IgD-negative memory B cell (primary cell): ENCODE data around the gene DLL1. TPM values are rescaled to one million over a fixed set of nuclear protein-coding genes. Genes with fewer than 3 reads are reported as not detected.

Source experiments
- H3K27ac Mint-ChIP-seq, 3 donors: one replicate each; pipeline ENCODE4 v1.8.0; 2020 to 2022; ENCODE audit warnings: mild to moderate bottlenecking in 3 of 3, mixed read lengths in 3 of 3, moderate library complexity in 1 of 3
- H3K27me3 Mint-ChIP-seq: one replicate; pipeline ENCODE4 v1.8.0; 2021; ENCODE audit warnings: mixed read lengths
- H3K36me3 Mint-ChIP-seq: one replicate; pipeline ENCODE4 v1.8.0; 2020; ENCODE audit warnings: mild to moderate bottlenecking, mixed read lengths
- H3K4me1 Mint-ChIP-seq, 3 donors: one replicate each; pipeline ENCODE4 v1.8.0; 2020 to 2022; ENCODE audit warnings: mixed read lengths in 3 of 3, mild to moderate bottlenecking in 1 of 3
- H3K4me3 Mint-ChIP-seq, 4 donors: one replicate each; pipeline ENCODE4 v1.8.0; 2020 to 2022; ENCODE audit warnings: mild to moderate bottlenecking in 4 of 4, mixed read lengths in 4 of 4, moderate library complexity in 3 of 4
- H3K9me3 Mint-ChIP-seq, 3 donors: one replicate each; pipeline ENCODE4 v1.8.0; 2020 to 2021; ENCODE audit warnings: mixed read lengths in 3 of 3, mild to moderate bottlenecking in 1 of 3
- polyA plus RNA-seq: library from polyadenylated mRNA; unstranded; fragments of 300-500 nt; fragmentation: Illumina TruSeq; gene quantifications from one replicate; pipeline ENCODE4 v1.2.3, GENCODE V29; 2021

The DLL1 gene
- polyA plus RNA-seq, 1 donor from 2014 or later: 0.10 TPM

DNA sequence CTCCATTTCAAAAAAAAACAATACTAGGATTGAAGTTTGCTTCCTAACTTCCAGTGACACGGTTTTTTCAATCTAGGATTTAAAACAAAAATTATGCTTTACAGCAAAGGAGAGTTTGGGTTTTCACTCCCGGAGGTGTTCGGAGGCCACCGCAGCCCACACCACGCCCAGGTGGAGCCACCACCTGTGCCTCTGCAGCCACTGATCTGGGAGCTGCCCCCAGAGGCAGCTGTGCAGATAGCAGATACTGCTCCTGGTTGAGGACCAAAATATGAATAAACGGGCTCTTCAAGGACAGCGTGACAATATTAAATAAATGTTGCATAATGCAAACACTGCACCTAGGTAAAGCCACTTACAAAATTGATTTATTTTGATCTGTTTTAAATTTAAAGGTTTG, 30.2 kb downstream of the DLL1 start:
- no peak overlapping the region for H3K27ac Mint-ChIP-seq
- H3K9me3 Mint-ChIP-seq: no peaks in the 10 kb centered on the region
- H3K4me1 Mint-ChIP-seq: no peaks in the 10 kb centered on the region
- peaks cover 17% of the 10 kb centered on the region for H3K27me3 Mint-ChIP-seq
- H3K36me3 Mint-ChIP-seq: no peaks in the 10 kb centered on the region
- no peak overlapping the region for H3K4me3 Mint-ChIP-seq

- H3K27me3 Mint-ChIP-seq: peaks cover 27% of the 10 kb centered on the region
- no peak overlapping the region for H3K27ac Mint-ChIP-seq
- peaks cover 0 to 2% (median 0%) of the 10 kb centered on the region in 3 donors for H3K4me1 Mint-ChIP-seq
- no peak overlapping the region for H3K4me3 Mint-ChIP-seq
- H3K9me3 Mint-ChIP-seq: no peaks in the 10 kb centered on the region
- H3K36me3 Mint-ChIP-seq: no peaks in the 10 kb centered on the region
Measured at GRCh38 chr6:170259278-170259677, 31.6 kb downstream of the DLL1 start.

GRCh38 chr6:170258407-170258806, 32.5 kb downstream of the DLL1 start:
- Mint-ChIP-seq H3K36me3 (no peaks in the 10 kb centered on the region), H3K4me1 (peaks cover 0 to 2% (median 0%) of the 10 kb centered on the region in 3 donors), H3K9me3 (no peaks in the 10 kb centered on the region), H3K27me3 (peaks cover 29% of the 10 kb centered on the region), H3K4me3 (no peak overlapping the region), H3K27ac (no peak overlapping the region)

GRCh38 chr6:170257376-170257775, 33.5 kb downstream of the DLL1 start:
- Mint-ChIP-seq H3K27me3 (peaks cover 21% of the 10 kb centered on the region), H3K9me3 (no peaks in the 10 kb centered on the region), H3K36me3 (no peaks in the 10 kb centered on the region), H3K27ac (no peak overlapping the region), H3K4me3 (no peak overlapping the region), H3K4me1 (peaks cover 0 to 2% (median 0%) of the 10 kb centered on the region in 3 donors)

- H3K4me3 Mint-ChIP-seq: no peak overlapping the region
- peaks cover 0 to 2% (median 0%) of the 10 kb centered on the region in 3 donors for H3K4me1 Mint-ChIP-seq
- no peaks in the 10 kb centered on the region for H3K9me3 Mint-ChIP-seq
- peak overlapping the region in 1 of 3 donors; percentile 62 for H3K27ac Mint-ChIP-seq
- no peaks in the 10 kb centered on the region for H3K36me3 Mint-ChIP-seq
- H3K27me3 Mint-ChIP-seq: peaks cover 20% of the 10 kb centered on the region
Measured at GRCh38 chr6:170256641-170257040, 34.2 kb downstream of the DLL1 start.

GRCh38 chr6:170255426-170256125, 35.3 kb downstream of the DLL1 start:
- Mint-ChIP-seq H3K4me3 (no peak overlapping the region), H3K4me1 (peaks cover 0 to 2% (median 0%) of the 10 kb centered on the region in 3 donors), H3K27me3 (peaks cover 27% of the 10 kb centered on the region), H3K27ac (no peak overlapping the region), H3K36me3 (no peaks in the 10 kb centered on the region), H3K9me3 (no peaks in the 10 kb centered on the region)

DNA sequence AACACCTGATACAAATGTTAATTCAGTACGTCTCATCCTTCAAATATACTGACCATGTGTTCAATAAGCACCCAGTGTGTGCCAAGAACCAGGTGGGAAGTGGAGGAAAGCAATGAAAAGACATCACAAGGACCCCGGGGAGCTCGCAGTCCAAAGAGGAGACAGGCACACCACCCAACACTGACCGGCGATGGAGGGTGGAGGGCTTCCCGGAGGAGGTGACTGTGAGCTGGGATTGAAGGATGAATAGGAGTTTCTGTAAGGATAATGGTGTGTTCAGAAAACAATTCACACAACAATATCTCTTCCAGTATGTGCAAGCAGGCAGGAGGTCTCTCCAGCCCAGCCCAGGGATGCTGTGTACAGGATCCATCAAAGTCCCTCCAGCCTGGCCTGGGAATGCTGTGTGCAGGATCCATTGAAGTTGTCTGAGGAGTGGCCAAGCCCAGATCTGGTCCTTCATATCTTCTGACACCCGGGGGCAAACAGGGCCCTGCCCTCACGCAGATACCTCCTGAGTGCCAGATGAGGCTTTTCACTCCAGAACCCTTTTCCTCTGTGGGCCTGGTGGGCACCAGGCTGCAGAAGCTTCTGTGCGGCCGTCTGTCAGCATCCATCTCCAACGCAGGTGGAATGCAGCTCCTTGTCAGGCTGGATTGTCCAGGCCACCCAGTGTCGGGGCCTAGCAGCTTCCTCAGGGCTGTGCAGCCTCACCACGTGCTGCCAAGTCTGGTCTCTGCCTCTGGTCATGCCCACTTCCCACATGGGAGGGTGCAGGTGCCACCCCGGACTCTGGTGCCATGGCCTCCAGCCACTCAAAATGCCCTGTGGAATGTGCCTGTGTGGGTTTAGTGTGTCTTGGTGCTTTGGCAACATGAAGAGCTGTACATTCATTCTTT, 36.3 kb downstream of the DLL1 start:
- H3K27me3 Mint-ChIP-seq: peaks cover 26% of the 10 kb centered on the region
- no peaks in the 10 kb centered on the region for H3K9me3 Mint-ChIP-seq
- H3K27ac Mint-ChIP-seq: no peak overlapping the region
- no peaks in the 10 kb centered on the region for H3K36me3 Mint-ChIP-seq
- H3K4me1 Mint-ChIP-seq: peaks cover 0 to 2% (median 0%) of the 10 kb centered on the region in 3 donors
- no peak overlapping the region for H3K4me3 Mint-ChIP-seq

- Mint-ChIP-seq H3K27me3 (peaks cover 25% of the 10 kb centered on the region), H3K9me3 (no peaks in the 10 kb centered on the region), H3K4me3 (no peak overlapping the region), H3K27ac (no peak overlapping the region), H3K36me3 (no peaks in the 10 kb centered on the region), H3K4me1 (peaks cover 0 to 2% (median 0%) of the 10 kb centered on the region in 3 donors)
Measured at GRCh38 chr6:170253910-170254269, 37.0 kb downstream of the DLL1 start.

GRCh38 chr6:170253226-170253909, 37.5 kb downstream of the DLL1 start:
- no peaks in the 10 kb centered on the region for H3K36me3 Mint-ChIP-seq
- H3K4me3 Mint-ChIP-seq: no peak overlapping the region
- peaks cover 0 to 2% (median 0%) of the 10 kb centered on the region in 3 donors for H3K4me1 Mint-ChIP-seq
- peaks cover 25% of the 10 kb centered on the region for H3K27me3 Mint-ChIP-seq
- H3K27ac Mint-ChIP-seq: no peak overlapping the region
- no peaks in the 10 kb centered on the region for H3K9me3 Mint-ChIP-seq

- no peak overlapping the region for H3K4me3 Mint-ChIP-seq
- no peaks in the 10 kb centered on the region for H3K36me3 Mint-ChIP-seq
- H3K27me3 Mint-ChIP-seq: peaks cover 25% of the 10 kb centered on the region
- no peak overlapping the region for H3K27ac Mint-ChIP-seq
- H3K9me3 Mint-ChIP-seq: no peaks in the 10 kb centered on the region
- H3K4me1 Mint-ChIP-seq: peaks cover 0 to 2% (median 0%) of the 10 kb centered on the region in 3 donors
Measured at GRCh38 chr6:170251776-170252571, 38.9 kb downstream of the DLL1 start.

- Mint-ChIP-seq H3K4me3 (no peak overlapping the region), H3K4me1 (peaks cover 0 to 2% (median 0%) of the 10 kb centered on the region in 3 donors), H3K9me3 (no peaks in the 10 kb centered on the region), H3K36me3 (no peaks in the 10 kb centered on the region), H3K27me3 (peaks cover 25% of the 10 kb centered on the region), H3K27ac (no peak overlapping the region)
Measured at GRCh38 chr6:170250981-170251775, 39.7 kb downstream of the DLL1 start.

GRCh38 chr6:170250455-170250854, 40.4 kb downstream of the DLL1 start:
- H3K4me3 Mint-ChIP-seq: no peak overlapping the region
- H3K9me3 Mint-ChIP-seq: no peaks in the 10 kb centered on the region
- H3K4me1 Mint-ChIP-seq: peaks cover 0 to 2% (median 0%) of the 10 kb centered on the region in 3 donors
- peaks cover 23% of the 10 kb centered on the region for H3K27me3 Mint-ChIP-seq
- H3K27ac Mint-ChIP-seq: no peak overlapping the region
- no peaks in the 10 kb centered on the region for H3K36me3 Mint-ChIP-seq

- Mint-ChIP-seq H3K27me3 (peaks cover 16% of the 10 kb centered on the region), H3K9me3 (no peaks in the 10 kb centered on the region), H3K4me1 (no peaks in the 10 kb centered on the region), H3K4me3 (no peak overlapping the region), H3K27ac (no peak overlapping the region), H3K36me3 (no peaks in the 10 kb centered on the region)
Measured at GRCh38 chr6:170249817-170250216, 41.1 kb downstream of the DLL1 start.
